Keratinocyte (primary cell): ENCODE results near the gene GCFC2. TPM values are rescaled to one million over a fixed set of nuclear protein-coding genes. Genes with fewer than 3 reads are reported as not detected.

ENCODE experiments used
- DNase-seq: peaks from one replicate; pipeline ENCODE4 v3.0.0-alpha.2; 2011; ENCODE audit warnings: low read depth, missing footprints, low spot score
- FAIRE-seq: peaks from 2 replicates; lab custom pipeline; 2011; peaks lifted over from hg19 to GRCh38; lab: Jason Lieb, UNC
- H2AFZ ChIP-seq: 2 replicates; pipeline ENCODE4 v1.6.0; 2012; ENCODE audit warnings: low read length, control low read depth, inconsistent platforms; ENCODE audit not compliant: control insufficient read depth
- H3K27ac ChIP-seq: 2 replicates; pipeline ENCODE4 v1.5.1; 2011; ENCODE audit warnings: low read length; ENCODE audit not compliant: control insufficient read depth, insufficient read depth
- H3K27me3 ChIP-seq: 3 replicates; pipeline ENCODE4 v1.6.0; 2011; ENCODE audit warnings: low read length; ENCODE audit not compliant: control insufficient read depth, insufficient read depth; ENCODE audit errors: extremely low read depth
- H3K36me3 ChIP-seq, 2 experiments: 2 replicates in 1 of 2; 3 replicates in 1 of 2; pipeline ENCODE4 v1.5.1; 2011; ENCODE audit warnings: low read length in 2 of 2, mild to moderate bottlenecking in 1 of 2; ENCODE audit not compliant: control insufficient read depth in 2 of 2, insufficient read depth in 2 of 2; ENCODE audit errors: extremely low read depth in 1 of 2
- H3K4me1 ChIP-seq: 3 replicates; pipeline ENCODE4 v1.5.1; 2011; ENCODE audit warnings: low read length; ENCODE audit not compliant: control insufficient read depth, insufficient read depth; ENCODE audit errors: extremely low read depth
- H3K4me2 ChIP-seq: 3 replicates; pipeline ENCODE4 v1.6.0; 2011; ENCODE audit warnings: low read depth, low read length; ENCODE audit not compliant: control insufficient read depth, insufficient read depth; ENCODE audit errors: extremely low read depth
- H3K4me3 ChIP-seq, 3 experiments: fragments of 200-600 bp in 1 of 3; sonication (generic) in 1 of 3; 2 replicates in 2 of 3; 3 replicates in 1 of 3; pipeline ENCODE4 v1.5.1; 2011 to 2016; ENCODE audit warnings: low read length in 3 of 3, mild to moderate bottlenecking in 3 of 3, control low read depth in 2 of 3, inconsistent platforms in 1 of 3, low read depth in 1 of 3, mixed read lengths in 1 of 3, mixed run types in 1 of 3, moderate library complexity in 1 of 3; ENCODE audit not compliant: control insufficient read depth in 2 of 3, insufficient read depth in 2 of 3; ENCODE audit errors: extremely low read depth in 1 of 3
- H3K79me2 ChIP-seq: 2 replicates; pipeline ENCODE4 v1.6.0; 2012; ENCODE audit warnings: low read length; ENCODE audit not compliant: control insufficient read depth, insufficient read depth
- H3K9ac ChIP-seq: 3 replicates; pipeline ENCODE4 v1.6.0; 2011; ENCODE audit warnings: low read length; ENCODE audit not compliant: control insufficient read depth, insufficient read depth; ENCODE audit errors: extremely low read depth
- H3K9me1 ChIP-seq: 3 replicates; pipeline ENCODE4 v1.6.0; 2011; ENCODE audit warnings: low read length; ENCODE audit not compliant: control insufficient read depth, insufficient read depth; ENCODE audit errors: extremely low read depth
- H3K9me3 ChIP-seq: 2 replicates; pipeline ENCODE4 v1.5.1; 2012; ENCODE audit warnings: low read depth, low read length; ENCODE audit not compliant: control insufficient read depth
- H4K20me1 ChIP-seq: 3 replicates; pipeline ENCODE4 v1.6.0; 2011; ENCODE audit warnings: low read length; ENCODE audit not compliant: control insufficient read depth, insufficient read depth; ENCODE audit errors: extremely low read depth
- EZH2 ChIP-seq: IDR thresholded peaks from one replicate; pipeline ENCODE4 v1.6.1; 2012; ENCODE audit warnings: inconsistent platforms, mild to moderate bottlenecking, low read length, moderate library complexity
- dilution Hi-C: fragments of 300-500 bp; cut with MboI; formaldehyde crosslinking; loops from one replicate; pipeline ENCODE4 v1.7.0; 2020; ENCODE audit warnings: low sequenced_read_pairs; ENCODE audit not compliant: extremely low pct_ligation_motif_present
- polyA plus RNA-seq, 5 experiments: library from polyadenylated mRNA; depleted of rRNA in 3 of 5; stranded (reverse) in 3 of 5; stranded (forward) in 1 of 5; unstranded in 1 of 5; fragments of >200 nt; gene quantifications; 1 replicate in 1 of 5; 2 replicates in 3 of 5; 3 replicates in 1 of 5; pipeline versions ENCODE4 v1.2.1 to v1.2.3, GENCODE V29; 2011 to 2012; ENCODE audit warnings: missing spikeins in 2 of 5, low read depth in 1 of 5, low replicate concordance in 1 of 5
- TF ChIP-seq, protein P1 (sequence below), 3 experiments: IDR thresholded peaks in 1 of 3; conservative IDR thresholded peaks in 1 of 3; optimal IDR thresholded peaks in 1 of 3; 2 replicates in 2 of 3; 3 replicates in 1 of 3; pipeline versions ENCODE3 to v1.5.1; 2011; ENCODE audit warnings: low read length in 3 of 3, mild to moderate bottlenecking in 3 of 3, moderate library complexity in 2 of 3, control low read depth in 1 of 3, inconsistent platforms in 1 of 3; ENCODE audit not compliant: insufficient read depth in 2 of 3; ENCODE audit errors: extremely low read depth in 1 of 3

GCFC2 gene
- polyA plus RNA-seq, 1 donor (not counting 4 experiments of a cell fraction or from before 2014, with no cell fraction given) = 17.0 TPM

DNA sequence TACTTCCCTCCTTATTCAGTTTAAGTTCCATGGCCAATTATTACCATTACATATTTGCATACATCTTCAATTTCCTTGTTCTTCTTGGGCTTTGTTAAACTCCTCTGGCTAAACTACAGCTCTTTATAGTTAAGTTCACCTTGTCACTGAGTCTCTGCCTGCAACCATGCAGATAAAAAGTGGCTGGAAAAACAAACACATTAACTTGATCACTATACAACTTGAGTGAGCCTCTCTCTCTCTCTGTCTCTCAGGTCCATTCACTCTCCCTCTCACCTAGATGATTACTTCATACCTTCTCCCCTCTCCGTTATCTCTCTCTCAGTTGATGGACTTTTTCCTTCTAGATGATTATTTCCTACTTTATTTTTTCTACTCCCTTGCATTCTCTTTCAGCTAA is 30.3 kb downstream of the GCFC2 start:
- DNase-seq = no peak
- Histone ChIP-seq H3K9ac (no peak overlapping the region), H3K79me2 (no peaks in the 10 kb centered on the region), H3K4me2 (no peak overlapping the region), H3K27ac (no peak overlapping the region), H3K36me3 (peaks cover 0 to 2% of the 10 kb centered on the region in 2 experiments), H2AFZ (no peak overlapping the region), H3K9me3 (no peaks in the 10 kb centered on the region), H3K4me1 (no peaks in the 10 kb centered on the region), H4K20me1 (no peaks in the 10 kb centered on the region), H3K9me1 (no peaks in the 10 kb centered on the region), H3K27me3 (no peaks in the 10 kb centered on the region), H3K4me3 (no peak overlapping the region)
- FAIRE-seq = no peak
- dilution Hi-C loops = no loop called here
- no peak for TF ChIP-seq EZH2
- TF ChIP-seq, protein P1, sequence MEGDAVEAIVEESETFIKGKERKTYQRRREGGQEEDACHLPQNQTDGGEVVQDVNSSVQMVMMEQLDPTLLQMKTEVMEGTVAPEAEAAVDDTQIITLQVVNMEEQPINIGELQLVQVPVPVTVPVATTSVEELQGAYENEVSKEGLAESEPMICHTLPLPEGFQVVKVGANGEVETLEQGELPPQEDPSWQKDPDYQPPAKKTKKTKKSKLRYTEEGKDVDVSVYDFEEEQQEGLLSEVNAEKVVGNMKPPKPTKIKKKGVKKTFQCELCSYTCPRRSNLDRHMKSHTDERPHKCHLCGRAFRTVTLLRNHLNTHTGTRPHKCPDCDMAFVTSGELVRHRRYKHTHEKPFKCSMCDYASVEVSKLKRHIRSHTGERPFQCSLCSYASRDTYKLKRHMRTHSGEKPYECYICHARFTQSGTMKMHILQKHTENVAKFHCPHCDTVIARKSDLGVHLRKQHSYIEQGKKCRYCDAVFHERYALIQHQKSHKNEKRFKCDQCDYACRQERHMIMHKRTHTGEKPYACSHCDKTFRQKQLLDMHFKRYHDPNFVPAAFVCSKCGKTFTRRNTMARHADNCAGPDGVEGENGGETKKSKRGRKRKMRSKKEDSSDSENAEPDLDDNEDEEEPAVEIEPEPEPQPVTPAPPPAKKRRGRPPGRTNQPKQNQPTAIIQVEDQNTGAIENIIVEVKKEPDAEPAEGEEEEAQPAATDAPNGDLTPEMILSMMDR (optimal IDR thresholded peaks at IDR 0.05 in 1 of 3, IDR thresholded peaks at IDR 0.05 in 1 of 3, conservative IDR thresholded peaks at IDR 0.05 in 1 of 3; ENCODE audit: extremely low read depth in 1 of 3, insufficient read depth in 2 of 3, low read length in 3 of 3) = no peak

DNA sequence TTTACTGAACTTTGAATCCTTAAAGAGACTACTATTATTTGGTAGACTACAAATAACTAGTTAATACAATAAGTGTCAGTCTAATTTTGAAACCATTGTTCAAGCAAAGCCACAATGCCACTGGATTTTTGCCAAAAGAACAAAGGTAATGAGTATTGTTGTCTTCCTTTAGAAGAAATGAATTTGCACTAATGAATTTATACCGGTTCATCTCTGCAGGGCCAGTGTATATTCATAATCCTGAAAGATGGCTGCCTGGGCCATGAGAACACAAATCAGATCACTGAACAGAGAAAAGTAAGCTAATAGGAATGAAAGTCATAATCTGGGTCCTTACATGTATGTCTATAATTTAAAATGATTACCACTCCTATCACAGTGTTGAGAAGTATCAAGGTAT is 31.2 kb downstream of the GCFC2 start:
- H3K9me3 ChIP-seq = no peaks in the 10 kb centered on the region
- no peaks in the 10 kb centered on the region for H3K9me1 ChIP-seq
- dilution Hi-C loops = no loop called here
- no peak overlapping the region for H3K4me3 ChIP-seq
- no peaks in the 10 kb centered on the region for H4K20me1 ChIP-seq
- no peaks in the 10 kb centered on the region for H3K4me1 ChIP-seq
- peaks cover 0 to 2% of the 10 kb centered on the region in 2 experiments for H3K36me3 ChIP-seq
- no peak overlapping the region for H3K27ac ChIP-seq
- DNase-seq (no peak), FAIRE-seq (no peak)
- H3K9ac ChIP-seq = no peak overlapping the region
- TF ChIP-seq EZH2 = no peak
- TF ChIP-seq, protein P1 (optimal IDR thresholded peaks at IDR 0.05 in 1 of 3, IDR thresholded peaks at IDR 0.05 in 1 of 3, conservative IDR thresholded peaks at IDR 0.05 in 1 of 3; ENCODE audit: extremely low read depth in 1 of 3, insufficient read depth in 2 of 3, low read length in 3 of 3) = no peak
- H3K27me3 ChIP-seq = no peaks in the 10 kb centered on the region
- H3K79me2 ChIP-seq = no peaks in the 10 kb centered on the region
- H2AFZ ChIP-seq = no peak overlapping the region
- no peak overlapping the region for H3K4me2 ChIP-seq
